ENCODE results near the gene BCL2L11.

Gene BCL2L11

GRCh38 chr2:111191877-111192276, 71.2 kb downstream of the BCL2L11 start:
- DNase-seq (ENCODE audit: low read depth in 2 of 2) = no peak

- DNase-seq (ENCODE audit: low read depth in 2 of 2) = no peak
Observed at GRCh38 chr2:111192776-111193368, 72.2 kb downstream of the BCL2L11 start.

- no peak for DNase-seq (ENCODE audit: low read depth in 2 of 2)
Observed at GRCh38 chr2:111194835-111195621, 74.3 kb downstream of the BCL2L11 start.

GRCh38 chr2:111196435-111196834, 75.7 kb downstream of the BCL2L11 start:
- no peak for DNase-seq (ENCODE audit: low read depth in 2 of 2)

GRCh38 chr2:111198701-111199100, 78.0 kb downstream of the BCL2L11 start:
- DNase-seq (ENCODE audit: low read depth in 2 of 2) = no peak

- no peak for DNase-seq (ENCODE audit: low read depth in 2 of 2)
Observed at GRCh38 chr2:111199840-111200239, 79.1 kb downstream of the BCL2L11 start.

- no peak for DNase-seq (ENCODE audit: low read depth in 2 of 2)
Observed at GRCh38 chr2:111200333-111200881, 79.7 kb downstream of the BCL2L11 start.

GRCh38 chr2:111201214-111201613, 80.5 kb downstream of the BCL2L11 start:
- no peak for DNase-seq (ENCODE audit: low read depth in 2 of 2)

GRCh38 chr2:111202266-111203040, 81.7 kb downstream of the BCL2L11 start:
- no peak for DNase-seq (ENCODE audit: low read depth in 2 of 2)

GRCh38 chr2:111204706-111205105, 84.0 kb downstream of the BCL2L11 start:
- no peak for DNase-seq (ENCODE audit: low read depth in 2 of 2)

GRCh38 chr2:111205774-111206173, 85.1 kb downstream of the BCL2L11 start:
- DNase-seq (ENCODE audit: low read depth in 2 of 2) = no peak

GRCh38 chr2:111207851-111208250, 87.1 kb downstream of the BCL2L11 start:
- DNase-seq (ENCODE audit: low read depth in 2 of 2) = no peak

- DNase-seq (ENCODE audit: low read depth in 2 of 2) = no peak
Observed at GRCh38 chr2:111208639-111209038, 87.9 kb downstream of the BCL2L11 start.

- DNase-seq (ENCODE audit: low read depth in 2 of 2) = no peak
Observed at GRCh38 chr2:111209045-111209514, 88.4 kb downstream of the BCL2L11 start.

GRCh38 chr2:111210036-111210435, 89.3 kb downstream of the BCL2L11 start:
- DNase-seq (ENCODE audit: low read depth in 2 of 2) = no peak

- DNase-seq (ENCODE audit: low read depth in 2 of 2) = no peak
Observed at GRCh38 chr2:111213877-111214276, 93.2 kb downstream of the BCL2L11 start.

- no peak for DNase-seq (ENCODE audit: low read depth in 2 of 2)
Observed at GRCh38 chr2:111216811-111217652, 96.3 kb downstream of the BCL2L11 start.
